GM12892 (cell line): ENCODE data around the gene ASB10.

Experiments
- POLR2A ChIP-seq: IDR thresholded peaks from 2 replicates; pipeline ENCODE4 v1.6.1; 2011; ENCODE audit warnings: low read depth, low read length, control low read depth
- POLR2AphosphoS5 ChIP-seq: IDR thresholded peaks from 2 replicates; pipeline ENCODE4 v1.6.1; 2011; ENCODE audit warnings: low read depth, low read length, control low read depth
- TAF1 ChIP-seq: IDR thresholded peaks from 2 replicates; pipeline ENCODE4 v1.6.1; 2011; ENCODE audit warnings: low read depth, mild to moderate bottlenecking, control low read depth, low read length, borderline replicate concordance

DNA sequence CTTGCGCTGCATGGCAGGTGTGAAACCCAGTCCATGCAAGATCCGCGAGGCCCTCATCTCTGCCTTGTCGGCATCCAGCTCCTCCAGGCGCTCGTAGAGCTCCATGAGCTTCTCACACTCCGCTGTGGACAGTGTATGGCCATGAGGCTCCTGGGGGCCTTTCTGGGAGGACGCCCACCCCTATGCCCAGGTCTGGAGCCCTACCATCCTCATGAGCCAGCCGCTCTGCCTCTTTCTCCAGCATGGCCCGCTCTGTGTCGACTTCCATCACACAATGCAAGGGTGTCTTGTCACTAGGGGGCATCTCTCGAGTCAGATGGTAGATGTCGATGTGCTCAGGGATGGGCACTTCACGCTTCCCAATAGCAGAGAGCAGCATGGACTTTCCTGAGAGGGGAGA lies 36.7 kb upstream of the ASB10 start:
- TF ChIP-seq POLR2AphosphoS5 (no peak), POLR2A (no peak), TAF1 (no peak)
